Measurements from ENCODE around the gene CALD1.

Gene CALD1

GRCh38 chr7:134761266-134761665 is 18.2 kb upstream of the CALD1 start:
- Histone ChIP-seq H3K4me2 (ENCODE audit: low read length) (no peak overlapping the region), H3K4me3 (ENCODE audit: low read depth, low read length, poor library complexity, severe bottlenecking) (no peak overlapping the region), H2AFZ (ENCODE audit: low read length) (no peak overlapping the region), H3K4me1 (ENCODE audit: insufficient read depth, low read length, severe bottlenecking) (no peaks in the 10 kb centered on the region), H3K79me2 (ENCODE audit: insufficient read depth, low read length) (no peaks in the 10 kb centered on the region), H4K20me1 (ENCODE audit: insufficient read depth, low read length) (no peaks in the 10 kb centered on the region), H3K27me3 (ENCODE audit: insufficient read depth, low read length) (no peaks in the 10 kb centered on the region), H3K36me3 (ENCODE audit: insufficient read depth, low read length) (no peaks in the 10 kb centered on the region), H3K9me2 (ENCODE audit: low read depth, low read length) (no peaks in the 10 kb centered on the region), H3K9me3 (ENCODE audit: low read length) (no peaks in the 10 kb centered on the region), H3F3A (ENCODE audit: insufficient read depth, low read length) (no peaks in the 10 kb centered on the region), H3K9ac (ENCODE audit: low read length) (no peak overlapping the region), H3K27ac (ENCODE audit: low read depth, low read length, poor library complexity, severe bottlenecking) (no peak overlapping the region)
- TF ChIP-seq EZH2 (IDR thresholded peaks at IDR 0.05; ENCODE audit: borderline replicate concordance, low read length) = no peak
- TF ChIP-seq, protein P1, sequence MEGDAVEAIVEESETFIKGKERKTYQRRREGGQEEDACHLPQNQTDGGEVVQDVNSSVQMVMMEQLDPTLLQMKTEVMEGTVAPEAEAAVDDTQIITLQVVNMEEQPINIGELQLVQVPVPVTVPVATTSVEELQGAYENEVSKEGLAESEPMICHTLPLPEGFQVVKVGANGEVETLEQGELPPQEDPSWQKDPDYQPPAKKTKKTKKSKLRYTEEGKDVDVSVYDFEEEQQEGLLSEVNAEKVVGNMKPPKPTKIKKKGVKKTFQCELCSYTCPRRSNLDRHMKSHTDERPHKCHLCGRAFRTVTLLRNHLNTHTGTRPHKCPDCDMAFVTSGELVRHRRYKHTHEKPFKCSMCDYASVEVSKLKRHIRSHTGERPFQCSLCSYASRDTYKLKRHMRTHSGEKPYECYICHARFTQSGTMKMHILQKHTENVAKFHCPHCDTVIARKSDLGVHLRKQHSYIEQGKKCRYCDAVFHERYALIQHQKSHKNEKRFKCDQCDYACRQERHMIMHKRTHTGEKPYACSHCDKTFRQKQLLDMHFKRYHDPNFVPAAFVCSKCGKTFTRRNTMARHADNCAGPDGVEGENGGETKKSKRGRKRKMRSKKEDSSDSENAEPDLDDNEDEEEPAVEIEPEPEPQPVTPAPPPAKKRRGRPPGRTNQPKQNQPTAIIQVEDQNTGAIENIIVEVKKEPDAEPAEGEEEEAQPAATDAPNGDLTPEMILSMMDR (IDR thresholded peaks at IDR 0.05; ENCODE audit: low read length) = no peak

- TF ChIP-seq, protein P1 (IDR thresholded peaks at IDR 0.05; ENCODE audit: low read length) = no peak
- TF ChIP-seq EZH2 (IDR thresholded peaks at IDR 0.05; ENCODE audit: borderline replicate concordance, low read length) = no peak
Observed at GRCh38 chr7:134763960-134764359, 15.5 kb upstream of the CALD1 start.

GRCh38 chr7:134764365-134764764 is 15.1 kb upstream of the CALD1 start:
- no peaks in the 10 kb centered on the region for H3K27me3 ChIP-seq (ENCODE audit: insufficient read depth, low read length)
- no peak overlapping the region for H3K4me3 ChIP-seq (ENCODE audit: low read depth, low read length, poor library complexity, severe bottlenecking)
- H3K4me1 ChIP-seq (ENCODE audit: insufficient read depth, low read length, severe bottlenecking) = peaks cover 20% of the 10 kb centered on the region
- H3K27ac ChIP-seq (ENCODE audit: low read depth, low read length, poor library complexity, severe bottlenecking) = no peak overlapping the region
- no peak overlapping the region for H3K9ac ChIP-seq (ENCODE audit: low read length)
- no peaks in the 10 kb centered on the region for H3F3A ChIP-seq (ENCODE audit: insufficient read depth, low read length)
- H3K9me3 ChIP-seq (ENCODE audit: low read length) = no peaks in the 10 kb centered on the region
- TF ChIP-seq EZH2 (IDR thresholded peaks at IDR 0.05; ENCODE audit: borderline replicate concordance, low read length) = no peak
- TF ChIP-seq, protein P1 (IDR thresholded peaks at IDR 0.05; ENCODE audit: low read length) = no peak
- no peak overlapping the region for H3K4me2 ChIP-seq (ENCODE audit: low read length)
- no peaks in the 10 kb centered on the region for H3K79me2 ChIP-seq (ENCODE audit: insufficient read depth, low read length)
- no peaks in the 10 kb centered on the region for H4K20me1 ChIP-seq (ENCODE audit: insufficient read depth, low read length)
- no peaks in the 10 kb centered on the region for H3K36me3 ChIP-seq (ENCODE audit: insufficient read depth, low read length)
- H2AFZ ChIP-seq (ENCODE audit: low read length) = no peak overlapping the region
- no peaks in the 10 kb centered on the region for H3K9me2 ChIP-seq (ENCODE audit: low read depth, low read length)

More at GRCh38 chr7:134763960-134764359, 15.5 kb upstream of the CALD1 start:
- H3K4me2 ChIP-seq (ENCODE audit: low read length) = no peak overlapping the region
- H3K9ac ChIP-seq (ENCODE audit: low read length) = no peak overlapping the region
- H2AFZ ChIP-seq (ENCODE audit: low read length) = no peak overlapping the region
- no peaks in the 10 kb centered on the region for H3K9me2 ChIP-seq (ENCODE audit: low read depth, low read length)
- H3F3A ChIP-seq (ENCODE audit: insufficient read depth, low read length) = no peaks in the 10 kb centered on the region
- H3K79me2 ChIP-seq (ENCODE audit: insufficient read depth, low read length) = no peaks in the 10 kb centered on the region
- no peak overlapping the region for H3K27ac ChIP-seq (ENCODE audit: low read depth, low read length, poor library complexity, severe bottlenecking)
- H3K36me3 ChIP-seq (ENCODE audit: insufficient read depth, low read length) = no peaks in the 10 kb centered on the region
- no peaks in the 10 kb centered on the region for H4K20me1 ChIP-seq (ENCODE audit: insufficient read depth, low read length)
- no peaks in the 10 kb centered on the region for H3K27me3 ChIP-seq (ENCODE audit: insufficient read depth, low read length)
- no peak overlapping the region for H3K4me3 ChIP-seq (ENCODE audit: low read depth, low read length, poor library complexity, severe bottlenecking)
- peaks cover 20% of the 10 kb centered on the region for H3K4me1 ChIP-seq (ENCODE audit: insufficient read depth, low read length, severe bottlenecking)
- H3K9me3 ChIP-seq (ENCODE audit: low read length) = no peaks in the 10 kb centered on the region

Data from OCI-LY1 (cell line).